ENCODE data around the gene PPP1R26. TPM values are rescaled to one million over a fixed set of nuclear protein-coding genes. Genes with fewer than 3 reads are reported as not detected.

PPP1R26 gene
- total RNA-seq, 1 donor from 2014 or later: 22.8 TPM

GRCh38 chr9:135522931-135523330 lies 43.3 kb downstream of the PPP1R26 start:
- intact Hi-C loops (cut with DNase I): no loop called here
- Histone ChIP-seq H3K36me3 (no peaks in the 10 kb centered on the region), H3K27me3 (ENCODE audit: low read depth) (peaks cover 6% of the 10 kb centered on the region), H3K4me3 (no peak overlapping the region), H3K4me1 (no peaks in the 10 kb centered on the region), H3K9me3 (no peaks in the 10 kb centered on the region), H3K27ac (no peak overlapping the region)
- DNase-seq: no peak
- TF ChIP-seq CTCF (IDR thresholded peaks at IDR 0.05): no peak
- no peak for ATAC-seq

- Histone ChIP-seq H3K9me3 (no peaks in the 10 kb centered on the region), H3K4me3 (no peak overlapping the region), H3K27me3 (ENCODE audit: low read depth) (peaks cover 6% of the 10 kb centered on the region), H3K4me1 (no peaks in the 10 kb centered on the region), H3K27ac (no peak overlapping the region), H3K36me3 (no peaks in the 10 kb centered on the region)
- no peak for ATAC-seq
- no peak for DNase-seq
- TF ChIP-seq CTCF (IDR thresholded peaks at IDR 0.05): no peak
- intact Hi-C loops (cut with DNase I): no loop called here
Measured at GRCh38 chr9:135523521-135524129, 44.0 kb downstream of the PPP1R26 start.

GRCh38 chr9:135524130-135524861 lies 44.7 kb downstream of the PPP1R26 start:
- intact Hi-C loops (cut with DNase I): no loop called here
- ATAC-seq: no peak
- DNase-seq: no peak
- no peak overlapping the region for H3K4me3 ChIP-seq
- no peaks in the 10 kb centered on the region for H3K9me3 ChIP-seq
- no peak for TF ChIP-seq CTCF (IDR thresholded peaks at IDR 0.05)
- peaks cover 6% of the 10 kb centered on the region for H3K27me3 ChIP-seq (ENCODE audit: low read depth)
- no peak overlapping the region for H3K27ac ChIP-seq
- no peaks in the 10 kb centered on the region for H3K36me3 ChIP-seq
- H3K4me1 ChIP-seq: no peaks in the 10 kb centered on the region

- ATAC-seq: no peak
- peaks cover 13% of the 10 kb centered on the region for H3K27me3 ChIP-seq (ENCODE audit: low read depth)
- no peak overlapping the region for H3K27ac ChIP-seq
Measured at GRCh38 chr9:135525241-135526088, 45.9 kb downstream of the PPP1R26 start.

More at GRCh38 chr9:135525241-135526088, 45.9 kb downstream of the PPP1R26 start:
- Histone ChIP-seq H3K4me1 (no peaks in the 10 kb centered on the region), H3K9me3 (no peaks in the 10 kb centered on the region), H3K36me3 (no peaks in the 10 kb centered on the region), H3K4me3 (no peak overlapping the region)
- intact Hi-C loops (cut with DNase I): no loop called here
- no peak for TF ChIP-seq CTCF (IDR thresholded peaks at IDR 0.05)
- DNase-seq: no peak

All from lower lobe of right lung (tissue), 2 donors.